Mesenchymal stem cell (in vitro differentiated cells and primary cell): ENCODE measurements around the gene PTPN21.

ENCODE experiments used
- DNase-seq: peaks from one replicate; pipeline ENCODE4 v3.0.0-alpha.2; 2013
- H2AFZ ChIP-seq: one replicate; pipeline ENCODE4 v1.6.1; 2013; ENCODE audit warnings: low read depth, mild to moderate bottlenecking, control low read depth, inconsistent platforms, low read length, moderate library complexity
- H2AK5ac ChIP-seq: 2 replicates; pipeline ENCODE4 v1.6.1; 2013; ENCODE audit warnings: low read length, moderate library complexity, mild to moderate bottlenecking, inconsistent platforms; ENCODE audit not compliant: severe bottlenecking
- H2BK120ac ChIP-seq: one replicate; pipeline ENCODE4 v1.6.1; 2013; ENCODE audit warnings: low read depth, mild to moderate bottlenecking, inconsistent platforms, low read length, moderate library complexity
- H2BK12ac ChIP-seq, 2 experiments: one replicate each; pipeline ENCODE4 v1.6.1; 2013; ENCODE audit warnings: inconsistent platforms in 2 of 2, low read length in 2 of 2, mild to moderate bottlenecking in 2 of 2, moderate library complexity in 2 of 2, control low read depth in 1 of 2
- H2BK15ac ChIP-seq: one replicate; pipeline ENCODE4 v1.6.1; 2013; ENCODE audit warnings: mild to moderate bottlenecking, low read depth, inconsistent platforms; ENCODE audit not compliant: poor library complexity, severe bottlenecking
- H2BK5ac ChIP-seq: 2 replicates; pipeline ENCODE4 v1.6.1; 2013; ENCODE audit warnings: low read depth, mild to moderate bottlenecking, low read length, control low read depth, inconsistent platforms; ENCODE audit not compliant: poor library complexity, severe bottlenecking
- H3K14ac ChIP-seq, 2 experiments: one replicate each; pipeline ENCODE4 v1.6.1; 2013; ENCODE audit warnings: inconsistent platforms in 2 of 2, low read length in 2 of 2, control low read depth in 1 of 2, mild to moderate bottlenecking in 1 of 2, moderate library complexity in 1 of 2
- H3K18ac ChIP-seq, 2 experiments: one replicate each; pipeline ENCODE4 v1.6.1; 2013; ENCODE audit warnings: inconsistent platforms in 2 of 2, low read length in 2 of 2, control low read depth in 1 of 2, low read depth in 1 of 2, mild to moderate bottlenecking in 1 of 2
- H3K23ac ChIP-seq, 2 experiments: one replicate each; pipeline ENCODE4 v1.6.1; 2013; ENCODE audit warnings: inconsistent platforms in 2 of 2, low read length in 2 of 2, mild to moderate bottlenecking in 2 of 2, moderate library complexity in 2 of 2, control low read depth in 1 of 2
- H3K27ac ChIP-seq: 2 replicates; pipeline ENCODE4 v1.5.1; 2013; ENCODE audit warnings: mild to moderate bottlenecking, moderate library complexity, low read length, control low read depth, inconsistent platforms; ENCODE audit not compliant: poor library complexity, severe bottlenecking
- H3K27me3 ChIP-seq, 2 experiments: 2 replicates each; pipeline versions ENCODE4 v1.6.1 to v1.7.0; 2013; ENCODE audit warnings: low read length in 2 of 2, mild to moderate bottlenecking in 2 of 2, moderate library complexity in 2 of 2, control low read depth in 1 of 2, inconsistent platforms in 1 of 2; ENCODE audit not compliant: control insufficient read depth in 1 of 2, insufficient read depth in 1 of 2
- H3K36me3 ChIP-seq, 2 experiments: 2 replicates each; pipeline versions ENCODE4 v1.6.1 to v1.7.0; 2013; ENCODE audit warnings: low read length in 2 of 2, control low read depth in 1 of 2, inconsistent platforms in 1 of 2, low read depth in 1 of 2, mild to moderate bottlenecking in 1 of 2; ENCODE audit not compliant: insufficient read depth in 2 of 2, control insufficient read depth in 1 of 2
- H3K4ac ChIP-seq, 2 experiments: one replicate each; pipeline ENCODE4 v1.6.1; 2013; ENCODE audit warnings: inconsistent platforms in 2 of 2, low read length in 2 of 2, mild to moderate bottlenecking in 2 of 2, moderate library complexity in 2 of 2, control low read depth in 1 of 2, low read depth in 1 of 2
- H3K4me1 ChIP-seq: 2 replicates; pipeline ENCODE4 v1.6.1; 2013; ENCODE audit warnings: low read depth, low read length, control low read depth; ENCODE audit not compliant: control insufficient read depth, insufficient read depth
- H3K4me2 ChIP-seq: 2 replicates; pipeline ENCODE4 v1.6.1; 2013; ENCODE audit warnings: low read length, mild to moderate bottlenecking, inconsistent platforms; ENCODE audit not compliant: poor library complexity, severe bottlenecking
- H3K4me3 ChIP-seq, 2 experiments: 2 replicates each; pipeline versions ENCODE4 v1.5.1 to v1.7.0; 2013; ENCODE audit warnings: low read length in 2 of 2, mild to moderate bottlenecking in 2 of 2, control low read depth in 1 of 2, low read depth in 1 of 2; ENCODE audit not compliant: insufficient read depth in 1 of 2
- H3K79me1 ChIP-seq: replicated peaks from 2 replicates; pipeline ENCODE4 v1.6.1; 2013; ENCODE audit warnings: mild to moderate bottlenecking, control low read depth, low read length, inconsistent platforms; ENCODE audit not compliant: poor library complexity, severe bottlenecking
- H3K9ac ChIP-seq: 2 replicates; pipeline ENCODE4 v1.7.0; 2013; ENCODE audit warnings: mild to moderate bottlenecking, low read length, moderate library complexity
- H3K9me3 ChIP-seq: 2 replicates; pipeline ENCODE4 v1.7.0; 2013; ENCODE audit warnings: mild to moderate bottlenecking, low read length; ENCODE audit not compliant: control insufficient read depth
- H4K8ac ChIP-seq: one replicate; pipeline ENCODE4 v1.6.1; 2013; ENCODE audit warnings: inconsistent platforms, mild to moderate bottlenecking, low read length, moderate library complexity
- H4K91ac ChIP-seq: one replicate; pipeline ENCODE4 v1.6.1; 2013; ENCODE audit warnings: mild to moderate bottlenecking, low read length, inconsistent platforms
- WGBS: methylation state at CpG from one replicate; pipeline ENCODE4 v1.1.7; 2013; ENCODE audit warnings: mixed read lengths; 5-methylcytosine and 5-hydroxymethylcytosine counted together

The PTPN21 gene

GRCh38 chr14:88422919-88423650 is 131.7 kb downstream of the PTPN21 start:
- no peak overlapping the region for H4K8ac ChIP-seq
- no peak overlapping the region for H2BK5ac ChIP-seq
- H3K27ac ChIP-seq = no peak overlapping the region
- H3K4me1 ChIP-seq = no peaks in the 10 kb centered on the region
- H4K91ac ChIP-seq = no peak overlapping the region
- H3K23ac ChIP-seq = no peak overlapping the region
- 83% methylated on average over 1 of the region's 3 CpGs for WGBS
- no peak overlapping the region for H3K18ac ChIP-seq
- no peaks in the 10 kb centered on the region for H3K79me1 ChIP-seq
- H2BK15ac ChIP-seq = no peak overlapping the region
- no peak overlapping the region for H3K4me2 ChIP-seq
- H3K36me3 ChIP-seq = peaks cover 0 to 26% of the 10 kb centered on the region in 2 experiments
- no peak overlapping the region for H3K9ac ChIP-seq
- no peak overlapping the region for H3K4ac ChIP-seq
- no peak overlapping the region for H2AK5ac ChIP-seq
- H3K4me3 ChIP-seq = no peak overlapping the region
- H3K9me3 ChIP-seq = peaks cover 8% of the 10 kb centered on the region
- no peak overlapping the region for H2BK12ac ChIP-seq
- DNase-seq = peak; percentile 52
- H2AFZ ChIP-seq = no peak overlapping the region
- H3K27me3 ChIP-seq = no peaks in the 10 kb centered on the region
- H3K14ac ChIP-seq = no peak overlapping the region
- no peak overlapping the region for H2BK120ac ChIP-seq

DNA sequence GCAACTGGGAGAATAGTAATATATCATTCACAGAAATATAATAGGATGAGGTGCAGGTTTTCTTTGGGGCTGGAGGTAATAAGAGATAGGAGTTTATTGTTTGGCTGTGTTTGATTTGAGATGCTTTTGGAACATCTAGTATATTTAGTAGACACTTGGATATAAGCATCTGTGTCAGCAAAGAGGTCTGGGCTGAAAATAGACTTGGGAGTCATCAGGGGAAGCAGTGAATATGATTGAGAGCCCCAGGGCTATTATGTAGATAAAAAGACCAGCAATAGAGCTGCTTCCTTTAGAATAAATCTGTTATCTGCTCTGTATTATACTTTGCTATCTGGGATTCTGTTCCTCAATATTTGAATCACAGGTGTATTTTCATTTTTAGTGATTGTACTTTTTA is 132.8 kb downstream of the PTPN21 start:
- H2BK15ac ChIP-seq = no peak overlapping the region
- no peak overlapping the region for H3K4me3 ChIP-seq
- H3K23ac ChIP-seq = no peak overlapping the region
- H3K9me3 ChIP-seq = peaks cover 16% of the 10 kb centered on the region
- no peak overlapping the region for H3K4ac ChIP-seq
- H2BK120ac ChIP-seq = no peak overlapping the region
- H3K36me3 ChIP-seq = peaks cover 4 to 33% of the 10 kb centered on the region in 2 experiments
- no peak overlapping the region for H4K8ac ChIP-seq
- no peaks in the 10 kb centered on the region for H3K79me1 ChIP-seq
- no peak overlapping the region for H3K9ac ChIP-seq
- no peak overlapping the region for H3K27ac ChIP-seq
- no peak overlapping the region for H2AK5ac ChIP-seq
- no peaks in the 10 kb centered on the region for H3K27me3 ChIP-seq
- no peak overlapping the region for H2BK5ac ChIP-seq
- H2BK12ac ChIP-seq = no peak overlapping the region
- no peaks in the 10 kb centered on the region for H3K4me1 ChIP-seq
- H3K18ac ChIP-seq = no peak overlapping the region
- no peak for DNase-seq
- no peak overlapping the region for H4K91ac ChIP-seq
- no peak overlapping the region for H3K14ac ChIP-seq
- H2AFZ ChIP-seq = no peak overlapping the region
- H3K4me2 ChIP-seq = no peak overlapping the region

GRCh38 chr14:88421286-88421685 is 133.5 kb downstream of the PTPN21 start:
- Histone ChIP-seq H3K4me3 (no peak overlapping the region), H3K4ac (no peak overlapping the region), H3K14ac (no peak overlapping the region), H2BK15ac (no peak overlapping the region), H2BK5ac (no peak overlapping the region), H3K18ac (no peak overlapping the region), H4K91ac (no peak overlapping the region), H3K23ac (no peak overlapping the region), H3K27me3 (no peaks in the 10 kb centered on the region), H4K8ac (no peak overlapping the region), H3K9ac (no peak overlapping the region), H3K79me1 (no peaks in the 10 kb centered on the region), H3K36me3 (peaks cover 4 to 36% of the 10 kb centered on the region in 2 experiments), H2BK120ac (no peak overlapping the region), H3K4me1 (no peaks in the 10 kb centered on the region), H3K4me2 (no peak overlapping the region), H2AFZ (no peak overlapping the region), H3K27ac (no peak overlapping the region), H3K9me3 (peaks cover 22% of the 10 kb centered on the region), H2BK12ac (no peak overlapping the region), H2AK5ac (no peak overlapping the region)
- 86% methylated on average over 4 of the region's 4 CpGs for WGBS
- DNase-seq = peak; percentile 74

GRCh38 chr14:88420187-88420586 is 134.6 kb downstream of the PTPN21 start:
- Histone ChIP-seq H2BK5ac (no peak overlapping the region), H3K4me2 (no peak overlapping the region), H3K27ac (no peak overlapping the region), H2BK15ac (no peak overlapping the region), H2AK5ac (no peak overlapping the region), H3K27me3 (no peaks in the 10 kb centered on the region), H3K9me3 (peaks cover 30% of the 10 kb centered on the region), H4K8ac (no peak overlapping the region), H3K14ac (no peak overlapping the region), H2BK120ac (no peak overlapping the region), H2BK12ac (no peak overlapping the region), H3K4me3 (no peak overlapping the region), H3K23ac (no peak overlapping the region), H2AFZ (no peak overlapping the region), H4K91ac (no peak overlapping the region), H3K4me1 (no peaks in the 10 kb centered on the region), H3K9ac (no peak overlapping the region), H3K4ac (no peak overlapping the region), H3K36me3 (peaks cover 4 to 40% of the 10 kb centered on the region in 2 experiments), H3K18ac (no peak overlapping the region), H3K79me1 (peaks cover 4% of the 10 kb centered on the region)
- no peak for DNase-seq
- 100% methylated on average over 1 of the region's 3 CpGs for WGBS
